Measurements from ENCODE around the gene TSPEAR.
A peak's percentile ranks its signal among the peaks of the same experiment; 100 is the strongest.

The TSPEAR gene

GRCh38 chr21:44486302-44486701 is 225.1 kb downstream of the TSPEAR start:
- peaks cover 16% of the 10 kb centered on the region for H3K9me3 Mint-ChIP-seq
- TF ChIP-seq CTCF (IDR thresholded peaks at IDR 0.05; ENCODE audit: unreplicated experiment in 3 of 3) = no peak
- no peaks in the 10 kb centered on the region for H3K4me1 Mint-ChIP-seq
- H3K36me3 Mint-ChIP-seq (ENCODE audit: low read depth) = peaks cover 5% of the 10 kb centered on the region
- H3K4me3 Mint-ChIP-seq = peak overlapping the region; percentile 78 to 88 (median 87)
- peak overlapping the region in 1 of 3 experiments; percentile 4 for H3K27ac Mint-ChIP-seq
- H3K27me3 Mint-ChIP-seq (ENCODE audit: low read depth) = peaks cover 6% of the 10 kb centered on the region

GRCh38 chr21:44485796-44486195 is 225.6 kb downstream of the TSPEAR start:
- no peak for TF ChIP-seq CTCF (IDR thresholded peaks at IDR 0.05; ENCODE audit: unreplicated experiment in 3 of 3)
- peaks cover 5% of the 10 kb centered on the region for H3K36me3 Mint-ChIP-seq (ENCODE audit: low read depth)
- peak overlapping the region in 2 of 3 experiments; percentile 4 to 40 for H3K27ac Mint-ChIP-seq
- peak overlapping the region; percentile 78 to 88 (median 87) for H3K4me3 Mint-ChIP-seq
- peaks cover 6% of the 10 kb centered on the region for H3K27me3 Mint-ChIP-seq (ENCODE audit: low read depth)
- H3K9me3 Mint-ChIP-seq = peaks cover 13% of the 10 kb centered on the region
- no peaks in the 10 kb centered on the region for H3K4me1 Mint-ChIP-seq

- H3K27me3 Mint-ChIP-seq (ENCODE audit: low read depth) = peaks cover 6% of the 10 kb centered on the region
- H3K27ac Mint-ChIP-seq = peak overlapping the region; percentile 19 to 40 (median 33)
- H3K4me3 Mint-ChIP-seq = peak overlapping the region; percentile 78 to 88 (median 87)
- no peaks in the 10 kb centered on the region for H3K4me1 Mint-ChIP-seq
- peaks cover 13% of the 10 kb centered on the region for H3K9me3 Mint-ChIP-seq
- H3K36me3 Mint-ChIP-seq (ENCODE audit: low read depth) = peaks cover 5% of the 10 kb centered on the region
- peak in 2 of 3 experiments; percentile 26 to 32 for TF ChIP-seq CTCF (IDR thresholded peaks at IDR 0.05; ENCODE audit: unreplicated experiment in 3 of 3)
Observed at GRCh38 chr21:44485254-44485793, 226.0 kb downstream of the TSPEAR start.

- Mint-ChIP-seq H3K27me3 (ENCODE audit: low read depth) (peaks cover 6% of the 10 kb centered on the region), H3K9me3 (peaks cover 9% of the 10 kb centered on the region), H3K4me3 (peak overlapping the region; percentile 78 to 88 (median 87)), H3K27ac (peak overlapping the region; percentile 19 to 40 (median 33)), H3K4me1 (no peaks in the 10 kb centered on the region), H3K36me3 (ENCODE audit: low read depth) (no peaks in the 10 kb centered on the region)
- no peak for TF ChIP-seq CTCF (IDR thresholded peaks at IDR 0.05; ENCODE audit: unreplicated experiment in 3 of 3)
Observed at GRCh38 chr21:44484498-44485253, 226.7 kb downstream of the TSPEAR start.

GRCh38 chr21:44483288-44484237 is 227.8 kb downstream of the TSPEAR start:
- no peaks in the 10 kb centered on the region for H3K4me1 Mint-ChIP-seq
- no peak for TF ChIP-seq CTCF (IDR thresholded peaks at IDR 0.05; ENCODE audit: unreplicated experiment in 3 of 3)

More at GRCh38 chr21:44483288-44484237, 227.8 kb downstream of the TSPEAR start:
- Mint-ChIP-seq H3K4me3 (no peak overlapping the region), H3K27me3 (ENCODE audit: low read depth) (peaks cover 6% of the 10 kb centered on the region), H3K9me3 (peaks cover 9% of the 10 kb centered on the region), H3K27ac (no peak overlapping the region), H3K36me3 (ENCODE audit: low read depth) (no peaks in the 10 kb centered on the region)

Measured in nephron (organoid).